ENCODE data around the gene PPP1R9B.

DNA sequence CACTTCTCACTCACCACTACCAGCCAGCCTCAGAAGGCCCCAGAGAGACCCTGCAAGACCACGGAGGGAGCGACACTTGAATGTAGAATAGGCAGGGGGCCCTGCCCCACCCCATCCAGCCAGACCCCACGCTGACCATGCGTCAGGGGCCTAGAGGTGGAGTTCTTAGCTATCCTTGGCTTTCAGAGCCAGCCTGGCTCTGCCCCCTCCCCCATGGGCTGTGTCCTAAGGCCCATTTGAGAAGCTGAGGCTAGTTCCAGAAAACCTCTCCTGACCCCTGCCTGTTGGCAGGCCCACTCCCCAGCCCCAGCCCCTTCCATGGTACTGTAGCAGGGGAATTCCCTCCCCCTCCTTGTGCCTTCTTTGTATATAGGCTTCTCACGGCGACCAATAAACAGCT is 60.4 kb downstream of the PPP1R9B start:
- TF ChIP-seq EZH2phosphoT487 (IDR thresholded peaks at IDR 0.05; ENCODE audit: low read depth, severe bottlenecking, unreplicated experiment): no peak
- TF ChIP-seq, protein P1, sequence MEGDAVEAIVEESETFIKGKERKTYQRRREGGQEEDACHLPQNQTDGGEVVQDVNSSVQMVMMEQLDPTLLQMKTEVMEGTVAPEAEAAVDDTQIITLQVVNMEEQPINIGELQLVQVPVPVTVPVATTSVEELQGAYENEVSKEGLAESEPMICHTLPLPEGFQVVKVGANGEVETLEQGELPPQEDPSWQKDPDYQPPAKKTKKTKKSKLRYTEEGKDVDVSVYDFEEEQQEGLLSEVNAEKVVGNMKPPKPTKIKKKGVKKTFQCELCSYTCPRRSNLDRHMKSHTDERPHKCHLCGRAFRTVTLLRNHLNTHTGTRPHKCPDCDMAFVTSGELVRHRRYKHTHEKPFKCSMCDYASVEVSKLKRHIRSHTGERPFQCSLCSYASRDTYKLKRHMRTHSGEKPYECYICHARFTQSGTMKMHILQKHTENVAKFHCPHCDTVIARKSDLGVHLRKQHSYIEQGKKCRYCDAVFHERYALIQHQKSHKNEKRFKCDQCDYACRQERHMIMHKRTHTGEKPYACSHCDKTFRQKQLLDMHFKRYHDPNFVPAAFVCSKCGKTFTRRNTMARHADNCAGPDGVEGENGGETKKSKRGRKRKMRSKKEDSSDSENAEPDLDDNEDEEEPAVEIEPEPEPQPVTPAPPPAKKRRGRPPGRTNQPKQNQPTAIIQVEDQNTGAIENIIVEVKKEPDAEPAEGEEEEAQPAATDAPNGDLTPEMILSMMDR (IDR thresholded peaks at IDR 0.05; ENCODE audit: poor library complexity): no peak

Data from hepatocyte (in vitro differentiated cells).